GM18858 (cell line): ENCODE results near the gene PLCB4.
"Not testable (repeated sequence)": the region's sequence is repeated elsewhere in the genome, so short reads cannot be mapped to it uniquely, and the experiment has no call there.

Experiments used
- ATAC-seq: cut with Tn5 transposase; IDR thresholded peaks from one replicate; pipeline ENCODE4 v1.9.1; 2021; ENCODE audit not compliant: unreplicated experiment

The PLCB4 gene

DNA sequence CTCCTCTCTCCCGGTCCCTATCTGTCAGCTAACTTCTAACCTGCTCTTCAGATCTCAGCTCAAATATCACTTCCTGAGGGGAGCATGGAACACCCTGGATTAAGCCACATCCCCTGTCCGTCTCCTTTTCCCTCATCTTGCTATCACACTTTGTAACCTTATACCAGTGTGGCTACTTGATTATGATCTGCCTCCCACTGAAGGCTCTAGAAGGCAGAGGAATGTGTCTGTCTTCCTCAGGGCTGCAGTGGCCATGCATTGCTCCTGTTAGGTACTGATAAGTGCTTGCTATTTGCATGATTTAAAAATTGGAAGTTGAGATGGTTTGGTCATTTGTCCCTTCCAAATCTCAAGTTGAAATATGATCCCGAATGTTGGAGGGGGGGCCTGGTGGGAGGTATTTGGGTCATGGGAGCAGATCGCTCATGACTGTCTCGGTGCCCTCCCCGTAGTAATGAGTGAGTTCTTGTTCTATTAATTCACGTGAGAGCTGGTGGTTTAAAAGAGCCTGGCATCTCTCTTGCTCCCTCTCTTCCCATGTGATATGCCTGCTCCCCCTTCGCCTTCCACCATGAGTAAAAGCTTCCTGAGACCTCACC, 71.4 kb downstream of the PLCB4 start:
- no peak for ATAC-seq

DNA sequence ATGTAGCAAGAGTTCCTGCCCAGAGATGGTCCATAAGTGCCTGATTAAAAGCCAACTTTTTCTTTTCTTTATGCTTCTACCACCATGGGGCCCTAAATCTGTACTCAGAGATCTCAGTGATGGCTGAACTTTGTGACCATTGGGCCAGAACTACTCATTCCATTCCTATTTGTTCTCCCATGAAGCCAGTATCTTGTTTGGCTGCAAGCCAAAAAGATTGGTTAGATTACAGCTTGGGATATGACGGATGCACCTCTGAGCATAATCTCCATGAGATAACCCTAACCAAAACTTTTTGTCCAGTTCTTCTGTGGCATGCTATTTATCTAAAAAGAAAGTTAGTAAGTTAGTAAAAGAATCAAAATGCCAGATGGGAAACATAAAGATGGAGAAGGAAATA, 72.2 kb downstream of the PLCB4 start:
- ATAC-seq, result no peak

DNA sequence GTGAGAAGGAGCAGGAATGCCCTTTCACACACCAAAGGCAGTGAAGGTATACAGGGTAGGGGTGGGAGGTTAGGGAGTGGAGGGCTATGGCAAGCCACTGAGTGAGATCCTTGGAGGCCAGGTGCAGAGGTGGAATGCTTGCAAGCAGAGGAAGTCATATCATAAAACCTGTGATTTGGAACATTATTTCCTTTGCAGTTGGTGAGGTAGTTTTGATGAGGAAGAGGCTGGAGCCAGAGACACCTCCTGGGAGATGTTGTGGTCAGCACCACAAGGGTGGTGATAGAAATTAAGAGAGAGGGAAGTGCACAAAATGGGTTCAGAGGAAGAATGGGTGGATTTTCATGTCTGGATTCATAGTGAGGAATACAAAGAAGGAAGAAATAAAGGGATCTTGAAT, 73.0 kb downstream of the PLCB4 start:
- no peak for ATAC-seq

DNA sequence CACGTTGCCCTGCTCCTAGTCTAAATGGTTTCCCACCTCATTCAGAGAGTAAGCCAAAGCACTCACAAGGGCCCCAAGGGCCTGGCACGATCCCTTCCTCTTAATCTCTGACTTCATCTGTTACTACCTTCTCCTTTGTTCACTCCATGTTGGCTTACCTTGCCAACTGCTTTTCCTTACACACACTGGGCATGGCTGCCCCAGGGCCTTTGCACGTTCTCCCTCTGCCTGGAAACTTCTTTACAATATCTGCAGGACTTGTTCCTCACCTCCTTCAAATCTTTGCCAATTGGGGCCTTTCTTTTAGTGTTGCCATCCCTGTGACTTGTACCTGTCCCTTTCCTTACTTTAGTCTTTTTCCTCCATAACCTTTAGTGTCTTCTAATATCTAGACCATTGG, 73.9 kb downstream of the PLCB4 start:
- no peak for ATAC-seq

DNA sequence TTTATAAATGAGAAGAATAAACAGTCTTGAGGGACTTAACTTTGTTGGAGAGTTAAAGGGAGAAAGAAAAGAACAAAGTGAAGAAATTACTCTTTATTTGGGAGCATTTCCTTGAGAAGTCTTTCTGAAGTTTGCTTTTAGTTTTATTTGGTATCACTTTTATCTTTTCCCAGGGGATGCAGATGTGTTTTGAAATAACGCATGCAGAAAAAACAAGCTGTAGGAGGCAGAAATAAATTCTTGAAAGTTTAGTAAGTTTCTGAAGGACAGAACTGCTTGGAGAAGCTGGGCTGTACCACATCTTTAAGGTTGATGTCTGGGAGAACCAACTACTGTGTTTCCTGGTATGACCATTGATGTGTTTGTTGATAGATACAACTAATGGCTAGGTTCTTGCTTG, 75.0 kb downstream of the PLCB4 start:
- ATAC-seq, result no peak

DNA sequence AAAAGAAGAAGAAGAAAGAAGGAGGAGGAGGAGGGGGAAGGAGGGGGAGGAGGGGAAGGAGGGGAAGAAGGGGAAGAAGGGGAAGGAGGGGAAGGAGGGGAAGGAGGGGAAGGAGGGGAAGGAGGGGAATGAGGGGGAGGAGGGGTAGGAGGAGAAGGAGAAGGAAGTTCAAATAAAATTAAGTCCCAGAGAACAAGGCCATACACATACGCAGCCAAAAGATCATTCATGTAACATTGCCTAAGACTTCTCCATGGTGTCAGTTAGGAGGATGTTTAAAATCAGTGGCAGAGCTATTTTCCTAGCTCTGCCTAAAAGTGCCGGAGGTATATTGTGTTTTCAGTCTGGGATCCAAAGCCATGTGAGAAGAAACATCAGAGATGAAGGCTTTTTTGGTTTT, 75.8 kb downstream of the PLCB4 start:
- ATAC-seq, result no peak

DNA sequence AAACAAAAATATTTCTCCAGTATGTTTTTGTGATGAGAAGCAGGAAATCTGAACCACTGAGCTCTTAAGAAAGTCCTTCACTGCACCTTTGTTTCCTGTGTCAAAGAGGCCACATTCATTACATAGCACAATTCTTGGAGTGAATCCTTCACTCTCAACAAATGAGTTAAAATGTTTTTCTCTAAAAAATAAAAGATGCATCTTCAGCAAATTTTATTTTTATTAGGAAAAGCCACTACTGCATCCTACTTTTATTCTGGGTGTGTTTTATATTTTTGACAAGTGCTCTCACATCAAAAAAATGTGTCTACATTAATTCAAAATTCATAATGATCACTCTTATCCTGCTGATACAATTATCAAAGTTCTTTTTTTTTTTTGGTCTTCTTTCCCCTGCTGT, 76.3 kb downstream of the PLCB4 start:
- ATAC-seq, result no peak

DNA sequence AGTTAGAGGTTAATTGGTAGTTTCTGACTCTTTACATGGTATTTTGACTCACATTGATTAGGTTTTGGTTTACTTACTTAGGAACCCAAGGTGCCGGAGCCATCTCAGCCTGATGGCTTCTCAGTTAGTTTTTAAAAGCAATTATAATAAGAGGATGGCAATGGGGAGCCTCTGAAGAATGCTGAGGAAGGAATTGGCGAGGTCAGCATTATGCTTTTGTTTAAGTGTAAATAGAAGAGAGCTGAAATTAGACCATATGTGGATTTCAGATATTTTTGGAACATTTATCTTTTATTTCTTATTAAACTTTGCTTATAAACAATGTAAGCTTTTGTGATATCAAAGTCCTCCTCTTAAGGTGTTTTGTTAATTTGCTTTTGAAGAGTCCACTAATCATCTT, 77.8 kb downstream of the PLCB4 start:
- ATAC-seq, result no peak

DNA sequence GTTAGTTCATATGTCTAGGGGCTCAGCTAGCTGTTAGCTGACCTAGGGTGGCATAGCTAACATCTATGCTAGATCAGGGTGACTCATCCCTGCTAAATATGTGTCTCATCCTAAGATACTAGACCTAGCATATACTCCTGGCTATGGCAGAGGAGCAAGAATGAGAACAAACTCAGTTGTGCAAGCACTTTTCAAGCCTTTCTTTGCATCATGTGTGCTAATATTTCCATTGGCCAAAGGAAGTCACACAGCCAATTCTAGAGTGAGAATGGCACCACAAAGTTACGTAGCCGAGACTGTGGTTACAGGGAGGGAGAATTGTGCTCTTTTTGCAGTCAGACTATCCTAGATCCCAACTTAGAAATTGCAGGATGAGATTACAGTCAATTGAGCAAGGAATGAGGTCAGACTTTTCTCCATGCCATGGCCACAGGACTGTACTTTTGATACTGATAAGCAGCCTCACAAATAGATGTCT, 78.7 kb downstream of the PLCB4 start:
- ATAC-seq, result no peak

DNA sequence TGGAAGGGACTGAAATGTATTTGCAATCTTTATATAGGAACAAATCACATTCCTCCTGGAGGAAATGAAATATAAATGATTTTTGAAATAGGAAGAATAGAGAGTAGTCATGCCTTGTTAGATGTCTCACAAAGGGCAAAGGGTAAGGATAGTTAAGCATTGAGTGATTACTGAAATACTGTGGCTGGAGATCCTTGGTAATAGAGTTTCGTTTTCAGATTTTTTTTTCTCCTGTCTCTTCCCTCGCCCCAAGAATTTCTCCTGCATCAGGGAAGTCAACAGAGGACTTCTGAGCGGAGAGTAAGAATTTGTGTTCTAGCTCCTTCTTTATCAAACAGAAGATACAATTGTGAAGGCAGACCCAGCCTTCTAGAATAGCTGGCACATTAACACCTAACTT, 79.4 kb downstream of the PLCB4 start:
- ATAC-seq, result no peak

DNA sequence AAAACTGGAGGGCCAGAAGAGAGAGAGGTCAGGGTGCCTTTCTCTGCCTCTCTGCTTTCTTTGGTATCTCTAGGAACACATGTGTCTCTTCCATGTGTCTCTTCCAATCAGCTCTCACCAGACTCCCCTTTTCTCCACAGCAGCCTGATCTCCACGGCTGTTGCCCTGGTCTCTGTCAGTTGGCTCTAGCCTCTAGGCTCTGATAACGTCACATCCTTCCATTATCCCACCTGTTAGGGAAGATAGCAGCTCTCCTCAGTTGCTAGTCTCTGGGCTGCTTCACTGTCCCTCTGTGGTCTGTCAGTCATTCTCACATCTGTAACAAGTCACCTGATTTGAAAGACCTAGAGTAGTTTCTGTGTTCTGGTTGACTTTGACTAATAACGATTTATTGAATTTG, 80.2 kb downstream of the PLCB4 start:
- no peak for ATAC-seq

DNA sequence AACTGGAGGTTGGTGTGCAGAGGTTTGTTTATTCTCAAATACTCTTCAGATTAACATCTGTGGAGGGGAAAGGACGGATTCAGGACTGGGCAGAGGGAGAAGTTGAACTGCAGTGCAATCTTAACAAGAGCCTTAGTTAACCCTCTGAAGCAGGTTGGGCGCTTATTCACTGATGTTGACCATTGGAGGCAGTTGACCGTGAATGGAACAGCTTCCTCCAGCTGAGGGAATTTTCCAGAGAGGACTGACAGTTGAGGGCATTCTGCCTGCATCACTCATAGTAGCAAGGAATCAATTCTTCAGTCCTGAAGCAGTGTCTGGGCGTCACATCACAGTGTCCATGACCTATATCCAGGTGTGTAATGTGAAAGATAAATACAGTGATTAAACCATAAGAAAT, 80.9 kb downstream of the PLCB4 start:
- ATAC-seq, result no peak

DNA sequence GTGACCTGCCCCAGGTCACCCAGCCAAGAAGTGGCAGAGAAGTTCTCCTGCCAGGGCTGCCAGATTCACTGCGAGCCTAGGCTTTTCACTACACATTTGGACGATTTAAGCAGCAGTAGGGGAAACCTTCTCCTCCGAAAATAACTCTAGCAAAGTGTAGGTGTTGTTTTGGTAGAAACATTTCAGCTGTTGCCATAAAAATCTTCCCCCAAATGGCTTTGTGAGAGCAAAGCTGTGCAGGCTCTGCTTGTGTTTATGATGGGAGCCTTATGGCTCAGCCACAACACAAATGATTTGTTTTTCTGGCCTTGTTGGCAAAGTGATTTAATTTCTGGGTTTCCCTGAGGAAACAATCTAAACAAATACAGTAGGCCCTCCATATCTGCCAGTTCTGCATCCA, 81.8 kb downstream of the PLCB4 start:
- no peak for ATAC-seq

DNA sequence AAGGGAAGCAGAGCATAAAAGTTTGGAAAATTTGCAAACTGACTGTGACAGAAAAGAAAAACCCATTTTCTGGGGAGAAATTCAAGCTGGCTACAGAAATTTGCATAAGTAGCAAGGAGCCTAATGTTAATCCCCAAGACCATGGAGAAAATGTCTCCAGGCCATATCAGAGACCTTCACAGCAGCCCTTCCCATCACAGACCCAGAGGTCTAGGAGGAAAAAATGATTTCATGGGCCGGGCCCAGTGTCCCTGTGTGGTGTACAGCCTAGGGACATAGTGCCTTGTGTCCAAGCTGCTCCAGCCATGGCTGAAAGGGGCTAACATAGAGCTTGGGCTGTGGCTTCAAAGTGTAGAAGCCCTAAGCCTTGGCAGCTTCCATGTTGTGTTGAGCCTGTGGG, 83.3 kb downstream of the PLCB4 start:
- ATAC-seq, result not testable (repeated sequence)

DNA sequence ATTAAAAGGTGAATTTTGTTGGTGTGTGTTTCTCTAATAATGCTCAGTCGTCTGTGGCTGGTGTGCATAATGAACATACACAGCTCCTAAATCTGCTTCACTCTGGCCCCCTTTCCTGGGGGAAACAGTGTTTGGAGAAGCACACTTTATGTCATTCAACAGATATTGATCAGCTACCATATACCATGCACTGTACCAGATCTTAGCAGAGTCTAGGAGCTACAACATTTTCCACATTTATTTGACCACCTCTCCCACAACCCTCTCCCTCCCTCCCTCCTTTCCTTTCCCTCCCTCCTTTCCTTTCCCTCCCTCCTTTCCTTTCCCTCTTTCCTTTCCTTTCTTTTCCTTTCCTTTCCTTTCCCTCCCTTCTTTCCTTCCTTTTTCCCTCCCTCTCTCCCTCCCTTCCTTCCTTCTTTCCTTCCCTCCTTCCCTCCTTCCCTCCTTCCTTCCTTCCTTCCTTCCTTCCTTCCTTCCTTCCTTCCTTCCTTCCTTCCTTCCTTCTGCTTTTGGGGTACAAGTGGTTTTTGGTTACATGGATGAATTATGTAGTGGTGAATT, 85.7 kb downstream of the PLCB4 start:
- ATAC-seq, result no peak

DNA sequence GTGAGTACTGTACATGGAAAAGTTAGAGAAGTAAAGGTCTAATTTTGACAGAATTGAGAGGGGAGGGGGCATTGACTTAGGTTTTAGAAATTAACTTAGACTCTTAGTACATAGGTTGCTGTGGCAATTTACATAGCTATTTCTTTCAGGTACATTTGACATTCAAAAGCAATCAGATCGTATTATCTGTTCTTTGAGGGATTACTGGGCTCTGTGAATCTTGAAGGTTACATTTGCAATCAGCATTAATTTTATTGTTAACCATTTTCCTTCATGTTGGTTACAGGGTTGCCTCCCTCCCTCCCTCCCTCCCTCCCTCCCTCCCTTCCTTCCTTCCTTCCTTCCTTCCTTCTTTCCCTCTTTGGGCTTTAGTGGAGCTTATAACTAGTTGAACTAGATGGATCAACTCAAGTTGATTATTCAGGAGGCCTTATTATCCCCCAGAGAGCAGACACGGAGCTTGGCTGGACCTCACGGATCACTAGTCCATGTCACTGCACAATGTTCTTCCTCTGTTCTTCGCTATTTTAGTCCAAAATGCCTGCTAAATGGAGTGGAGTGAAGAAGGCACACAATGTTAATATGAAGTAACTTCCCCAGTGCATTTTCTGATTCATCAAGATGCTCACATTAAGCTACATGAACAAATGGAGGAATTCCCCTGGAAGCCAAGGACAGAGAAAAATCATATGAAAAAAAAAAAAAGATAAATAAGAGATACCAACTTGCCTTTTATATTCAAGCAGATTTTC, 87.8 kb downstream of the PLCB4 start:
- ATAC-seq, result no peak

DNA sequence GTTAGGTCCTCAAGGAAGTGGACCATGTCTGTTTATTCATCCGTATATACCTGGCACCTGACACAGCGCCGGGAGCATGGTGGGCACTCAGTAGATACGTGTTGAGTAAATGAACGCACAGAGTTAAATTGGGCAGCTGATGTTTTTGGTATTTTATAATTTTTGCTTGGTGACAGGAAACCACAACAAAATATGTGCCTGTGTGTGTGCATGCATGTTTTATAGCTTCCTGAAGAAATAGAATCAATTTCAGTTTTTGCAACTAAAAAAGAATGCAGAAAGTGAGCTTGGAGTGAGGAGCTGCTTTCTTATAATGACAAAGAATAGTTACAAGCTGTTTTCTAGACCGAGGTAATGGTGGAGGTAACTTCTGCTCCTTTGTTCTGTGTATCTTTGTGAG, 91.4 kb downstream of the PLCB4 start:
- no peak for ATAC-seq

DNA sequence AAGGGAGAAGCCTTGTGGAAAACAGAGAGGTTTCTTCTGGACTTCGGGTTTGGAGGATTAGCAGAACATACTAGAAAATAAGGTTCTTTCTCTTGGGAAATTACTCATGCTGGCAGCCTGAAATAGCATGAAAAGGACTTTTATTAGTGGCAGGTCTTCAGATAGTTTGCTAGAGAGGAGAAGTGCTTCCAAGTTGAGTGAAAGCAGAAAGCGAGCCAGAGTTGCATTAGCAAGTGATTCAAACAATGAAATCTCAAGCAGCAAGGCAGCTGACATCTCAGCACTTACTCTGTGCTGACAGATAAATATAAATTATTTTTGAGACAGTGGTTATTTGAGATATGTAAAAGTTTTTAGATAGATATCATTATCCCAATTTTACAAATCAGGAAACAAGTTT, 91.9 kb downstream of the PLCB4 start:
- no peak for ATAC-seq

DNA sequence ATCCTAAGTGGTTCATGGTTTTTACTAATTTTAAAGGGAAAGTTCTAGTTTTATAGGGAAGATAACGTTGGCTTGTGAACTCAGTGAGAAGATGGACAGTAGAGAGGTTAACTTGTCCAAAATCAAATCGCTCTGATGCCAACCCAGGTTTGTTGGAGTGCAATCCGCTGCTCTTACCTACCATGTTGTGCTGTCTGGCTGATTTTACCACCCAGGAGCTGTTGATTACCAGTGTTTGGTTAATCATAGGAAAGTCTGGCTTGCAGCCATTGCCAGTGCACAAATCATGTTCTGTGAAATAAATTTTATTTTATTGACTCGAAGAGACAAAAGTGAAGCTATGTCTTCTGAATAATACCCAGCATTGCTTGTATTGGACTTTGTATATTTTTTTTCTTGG, 92.4 kb downstream of the PLCB4 start:
- no peak for ATAC-seq

DNA sequence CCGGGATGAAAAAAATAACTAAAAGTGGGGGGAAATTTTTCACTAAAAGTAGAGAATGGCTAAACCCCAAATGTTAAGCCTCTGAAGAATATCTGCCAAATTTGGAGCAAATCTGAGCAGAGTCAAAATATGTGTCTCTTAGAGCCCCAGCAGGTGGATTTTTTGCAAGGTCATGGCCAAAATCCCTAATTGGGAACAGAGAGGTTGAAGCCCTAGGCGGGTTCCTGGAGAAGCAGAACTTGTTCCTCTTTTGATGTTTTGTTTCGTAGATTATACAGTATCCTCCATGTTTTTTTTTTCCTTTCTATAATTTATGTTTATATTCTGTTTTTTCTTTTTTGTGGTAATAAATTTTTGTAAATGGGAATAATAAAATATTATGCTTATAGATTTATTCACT, 94.4 kb downstream of the PLCB4 start:
- no peak for ATAC-seq

DNA sequence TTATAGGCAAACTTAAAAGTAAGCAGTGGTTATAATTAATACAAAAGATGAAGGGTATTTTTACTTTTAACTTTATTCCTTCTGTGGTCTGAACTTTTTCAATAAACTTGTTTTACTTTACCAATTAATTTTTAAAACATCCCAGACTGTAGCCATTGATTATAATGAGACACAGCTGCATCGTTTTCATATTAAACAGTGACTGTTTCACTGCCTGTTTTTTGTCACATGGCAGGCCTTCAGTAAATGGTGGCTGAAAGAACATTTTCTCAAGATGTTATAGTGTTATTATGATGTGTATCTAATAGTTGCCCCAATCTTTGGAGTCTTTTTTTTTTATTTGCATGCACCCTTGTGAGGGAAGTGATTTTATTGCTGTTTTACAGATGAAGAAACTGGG, 95.1 kb downstream of the PLCB4 start:
- ATAC-seq, result no peak

DNA sequence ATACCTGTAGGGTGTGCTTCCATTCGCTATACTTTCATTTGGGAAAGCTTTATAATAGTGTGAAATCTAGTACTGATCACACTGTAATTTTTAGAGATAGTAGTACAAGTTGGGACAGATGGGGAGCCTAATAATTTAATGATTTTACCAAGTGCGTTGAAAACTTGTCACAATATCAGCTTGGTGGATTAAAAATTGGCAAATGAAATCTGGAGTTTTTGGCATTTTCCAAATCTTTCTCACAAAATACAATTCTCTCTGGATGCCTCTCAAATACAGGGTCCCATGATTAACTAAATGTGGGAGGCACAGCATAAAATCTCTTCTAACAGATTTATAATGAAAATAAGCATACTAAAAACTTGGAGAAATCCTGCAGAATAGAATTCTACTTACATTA, 96.4 kb downstream of the PLCB4 start:
- no peak for ATAC-seq
